WTC11 (cell line): ENCODE results near the gene SERPINB1. TPM values are rescaled to one million over a fixed set of nuclear protein-coding genes. Genes with fewer than 3 reads are reported as not detected.

Experiments used
- ATAC-seq: fragments of 200-7000 bp; cut with Tn5 transposase; 2 replicates; pipeline ENCODE4 v1.10.0; 2021; ENCODE audit warnings: mild to moderate bottlenecking, moderate library complexity
- CTCF ChIA-PET: fragments of 300-600 bp; sonication (Branson Sonifier 250); formaldehyde crosslinking; loops from one replicate; lab custom pipeline; 2021; ENCODE audit warnings: antibody characterized with exemption; lab: Charles Lee
- POLR2A ChIA-PET: fragments of 350-600 bp; sonication (Branson Sonifier 250); formaldehyde crosslinking; loops from one replicate; lab custom pipeline; 2021; ENCODE audit warnings: antibody characterized with exemption; lab: Charles Lee
- DNase-seq: peaks from one replicate; pipeline ENCODE4 v3.0.0; 2021; ENCODE audit warnings: low spot score
- H3K27ac Mint-ChIP-seq: 2 replicates; pipeline ENCODE4 v1.8.0; 2021; ENCODE audit warnings: mixed read lengths
- H3K27me3 Mint-ChIP-seq: 2 replicates; pipeline ENCODE4 v1.8.0; 2021; ENCODE audit warnings: low read depth, mild to moderate bottlenecking, moderate library complexity, mixed read lengths
- H3K36me3 Mint-ChIP-seq: 2 replicates; pipeline ENCODE4 v1.8.0; 2021; ENCODE audit warnings: mixed read lengths
- H3K4me1 Mint-ChIP-seq: 2 replicates; pipeline ENCODE4 v1.8.0; 2022; ENCODE audit warnings: mixed read lengths
- H3K4me3 Mint-ChIP-seq: 2 replicates; pipeline ENCODE4 v1.8.0; 2021; ENCODE audit warnings: mild to moderate bottlenecking, moderate library complexity, mixed read lengths
- H3K9me3 Mint-ChIP-seq: 2 replicates; pipeline ENCODE4 v1.8.0; 2021; ENCODE audit warnings: mixed read lengths
- CREB1 ChIP-seq: sonication (generic); formaldehyde crosslinking; IDR thresholded peaks from 2 replicates; pipeline ENCODE4 v1.8.0; 2023; ENCODE audit warnings: mild to moderate bottlenecking, missing genetic modification reagents
- ETV6 ChIP-seq: sonication (generic); formaldehyde crosslinking; IDR thresholded peaks from 2 replicates; pipeline ENCODE4 v1.8.1; 2022; ENCODE audit warnings: mild to moderate bottlenecking, missing genetic modification reagents
- FOXJ3 ChIP-seq: sonication (generic); formaldehyde crosslinking; IDR thresholded peaks from 2 replicates; pipeline ENCODE4 v1.9.0; 2021; ENCODE audit warnings: missing genetic modification reagents, mild to moderate bottlenecking, borderline replicate concordance
- FOXK1 ChIP-seq: sonication (generic); formaldehyde crosslinking; IDR thresholded peaks from 2 replicates; pipeline ENCODE4 v1.8.0; 2022; ENCODE audit warnings: mild to moderate bottlenecking, moderate library complexity, missing genetic modification reagents
- FOXP1 ChIP-seq: sonication (generic); formaldehyde crosslinking; IDR thresholded peaks from 2 replicates; pipeline ENCODE4 v1.8.0; 2022; ENCODE audit warnings: missing genetic modification reagents, mild to moderate bottlenecking, moderate library complexity, borderline replicate concordance
- GTF2I ChIP-seq: fragments of 250-450 bp; sonication (Bioruptor Pico); conservative IDR thresholded peaks from 2 replicates; pipeline ENCODE4 v1.4.0; 2021; ENCODE audit warnings: mild to moderate bottlenecking
- JAZF1 ChIP-seq: fragments of 250-450 bp; sonication (Bioruptor Pico); IDR thresholded peaks from 2 replicates; pipeline ENCODE4 v1.9.0; 2021; ENCODE audit warnings: moderate library complexity, mild to moderate bottlenecking, inconsistent platforms
- KAT7 ChIP-seq: sonication (generic); formaldehyde crosslinking; IDR thresholded peaks from 2 replicates; pipeline ENCODE4 v1.8.1; 2023; ENCODE audit warnings: missing genetic modification reagents, mild to moderate bottlenecking, borderline replicate concordance
- MYBL2 ChIP-seq: sonication (generic); formaldehyde crosslinking; IDR thresholded peaks from 2 replicates; pipeline ENCODE4 v1.8.1; 2023; ENCODE audit warnings: mild to moderate bottlenecking, moderate library complexity, missing genetic modification reagents
- RORB ChIP-seq: fragments of 250-450 bp; sonication (Bioruptor Pico); IDR thresholded peaks from 2 replicates; pipeline ENCODE4 v1.9.0; 2021; ENCODE audit warnings: mild to moderate bottlenecking
- SMAD3 ChIP-seq: sonication (generic); formaldehyde crosslinking; IDR thresholded peaks from 2 replicates; pipeline ENCODE4 v1.8.0; 2022; ENCODE audit warnings: missing genetic modification reagents, mild to moderate bottlenecking, borderline replicate concordance
- TEAD1 ChIP-seq: sonication (generic); formaldehyde crosslinking; IDR thresholded peaks from 2 replicates; pipeline ENCODE4 v1.8.0; 2022; ENCODE audit warnings: mild to moderate bottlenecking, missing genetic modification reagents
- ZNF121 ChIP-seq: sonication (generic); formaldehyde crosslinking; IDR thresholded peaks from 2 replicates; pipeline ENCODE4 v1.8.0; 2023; ENCODE audit warnings: missing genetic modification reagents
- ZNF232 ChIP-seq: sonication (generic); formaldehyde crosslinking; IDR thresholded peaks from 2 replicates; pipeline ENCODE4 v1.8.0; 2022; ENCODE audit warnings: mild to moderate bottlenecking, missing genetic modification reagents
- ZNF671 ChIP-seq: fragments of 250-450 bp; sonication (Bioruptor Pico); IDR thresholded peaks from 2 replicates; pipeline ENCODE4 v1.8.0; 2021; ENCODE audit warnings: mild to moderate bottlenecking
- total RNA-seq: library from RNA; stranded (reverse); gene quantifications from 3 replicates; pipeline ENCODE4 v1.2.3, GENCODE V29; 2021
- TF ChIP-seq, protein P1 (sequence below): sonication (generic); formaldehyde crosslinking; IDR thresholded peaks from 2 replicates; pipeline ENCODE4 v1.8.1; 2022; ENCODE audit warnings: missing genetic modification reagents, borderline replicate concordance
- TF ChIP-seq, protein P2 (sequence below): sonication (generic); formaldehyde crosslinking; IDR thresholded peaks from 2 replicates; pipeline ENCODE4 v1.8.1; 2023; ENCODE audit warnings: mild to moderate bottlenecking, missing genetic modification reagents
- TF ChIP-seq, protein P3 (sequence below): sonication (generic); formaldehyde crosslinking; IDR thresholded peaks from 2 replicates; pipeline ENCODE4 v1.8.0; 2022; ENCODE audit warnings: mild to moderate bottlenecking, missing genetic modification reagents
- TF ChIP-seq, protein P4 (sequence below): sonication (generic); formaldehyde crosslinking; IDR thresholded peaks from 2 replicates; pipeline ENCODE4 v1.8.1; 2023; ENCODE audit warnings: mild to moderate bottlenecking, missing genetic modification reagents
- TF ChIP-seq, protein P5 (sequence below): sonication (generic); formaldehyde crosslinking; IDR thresholded peaks from 2 replicates; pipeline ENCODE4 v1.8.0; 2022; ENCODE audit warnings: mild to moderate bottlenecking, missing genetic modification reagents
- TF ChIP-seq, protein P6 (sequence below): sonication (generic); formaldehyde crosslinking; IDR thresholded peaks from 2 replicates; pipeline ENCODE4 v1.8.0; 2022; ENCODE audit warnings: mild to moderate bottlenecking, missing genetic modification reagents

The SERPINB1 gene
- total RNA-seq, 1 experiment from 2014 or later, result 14.8 TPM

DNA sequence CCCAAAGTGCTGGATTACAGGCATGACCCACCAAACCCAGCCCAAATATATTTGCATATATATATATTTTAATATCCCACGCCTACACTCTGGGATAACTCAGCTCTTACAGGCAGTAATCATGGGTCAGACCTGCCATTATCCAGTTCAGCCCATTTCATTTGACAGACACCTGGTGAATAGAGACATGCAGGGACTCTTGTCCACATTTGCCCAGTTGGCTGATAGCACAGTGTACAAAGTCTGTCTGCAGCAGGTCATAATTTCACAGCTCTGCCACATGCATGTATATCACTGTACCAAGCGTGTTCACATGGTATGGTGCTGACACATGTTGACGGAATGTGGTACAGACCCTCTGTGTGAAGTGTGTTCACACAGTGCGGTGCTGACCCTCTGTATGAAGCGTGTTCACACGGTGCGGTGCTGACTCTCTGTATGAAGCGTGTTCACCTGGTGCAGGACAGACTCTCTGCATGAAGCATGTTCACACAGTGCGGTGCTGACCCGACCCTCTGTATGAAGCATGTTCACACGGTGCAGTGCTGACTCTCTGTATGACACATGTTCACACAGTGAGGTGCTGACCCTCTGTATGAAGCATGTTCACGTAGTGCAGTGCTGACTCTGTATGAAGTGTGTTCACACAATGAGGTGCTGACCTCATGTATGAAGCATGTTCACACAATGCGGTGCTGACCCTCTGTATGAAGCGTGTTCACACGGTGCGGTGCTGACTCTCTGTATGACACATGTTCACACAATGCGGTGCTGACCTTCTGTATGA is 10.3 kb upstream of the SERPINB1 start (continued):
- TF ChIP-seq, protein P1, sequence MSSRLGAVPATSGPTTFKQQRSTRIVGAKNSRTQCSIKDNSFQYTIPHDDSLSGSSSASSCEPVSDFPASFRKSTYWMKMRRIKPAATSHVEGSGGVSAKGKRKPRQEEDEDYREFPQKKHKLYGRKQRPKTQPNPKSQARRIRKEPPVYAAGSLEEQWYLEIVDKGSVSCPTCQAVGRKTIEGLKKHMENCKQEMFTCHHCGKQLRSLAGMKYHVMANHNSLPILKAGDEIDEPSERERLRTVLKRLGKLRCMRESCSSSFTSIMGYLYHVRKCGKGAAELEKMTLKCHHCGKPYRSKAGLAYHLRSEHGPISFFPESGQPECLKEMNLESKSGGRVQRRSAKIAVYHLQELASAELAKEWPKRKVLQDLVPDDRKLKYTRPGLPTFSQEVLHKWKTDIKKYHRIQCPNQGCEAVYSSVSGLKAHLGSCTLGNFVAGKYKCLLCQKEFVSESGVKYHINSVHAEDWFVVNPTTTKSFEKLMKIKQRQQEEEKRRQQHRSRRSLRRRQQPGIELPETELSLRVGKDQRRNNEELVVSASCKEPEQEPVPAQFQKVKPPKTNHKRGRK, result no peak

DNA sequence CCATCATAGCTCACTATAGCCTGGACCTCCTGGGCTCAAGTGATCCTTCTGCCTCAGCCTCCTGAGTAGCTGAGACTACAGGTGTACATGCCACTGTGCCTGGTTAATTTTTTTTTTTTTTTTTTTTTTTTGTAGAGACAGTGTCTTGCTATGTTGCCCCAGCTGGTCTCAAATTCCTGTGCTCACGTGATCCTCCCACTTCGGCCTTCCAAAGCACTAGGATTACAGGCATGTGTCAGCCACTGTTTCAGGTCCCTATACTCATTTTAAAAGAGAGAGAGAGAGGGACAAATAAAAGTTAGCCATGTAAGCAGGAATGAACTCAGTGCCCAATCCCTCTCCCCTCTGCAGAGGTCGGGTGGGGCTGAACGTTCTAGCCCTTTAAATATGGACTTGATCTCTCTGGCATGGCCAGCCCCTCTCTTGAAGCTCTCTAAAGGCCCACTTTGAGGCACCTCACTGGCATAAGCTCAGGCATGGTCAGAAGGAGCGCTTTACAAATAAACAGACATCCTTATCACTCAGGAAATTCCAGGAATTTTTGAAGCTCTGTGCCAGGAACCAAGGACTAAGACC is 9.0 kb upstream of the SERPINB1 start:
- Mint-ChIP-seq H3K36me3 (no peaks in the 10 kb centered on the region), H3K27me3 (no peaks in the 10 kb centered on the region), H3K27ac (peak overlapping the region; percentile 85), H3K4me1 (peaks cover 54% of the 10 kb centered on the region), H3K4me3 (no peak overlapping the region), H3K9me3 (peaks cover 6% of the 10 kb centered on the region; the same call in 1 of the 2 replicates)
- no peak for DNase-seq
- ChIA-PET CTCF (interaction anchor here (0.9 to 3.3 kb wide), 8 partner anchors 9 to 121 kb away, joined by 3 to 23 read pairs (median 6); partner anchors contain the start of gene SERPINB1), POLR2A (interaction anchor here (0.6 to 1.0 kb wide), 2 partner anchors 71 to 81 kb away, joined by 4 read pairs; no protein-coding TSS in a partner anchor)
- TF ChIP-seq SMAD3 (CRISPR knock-in tag), result no peak
- 0 out of 2 replicates have a peak, but pooled peaks have one; percentile 25 for TF ChIP-seq ZNF121
- no peak for ATAC-seq

DNA sequence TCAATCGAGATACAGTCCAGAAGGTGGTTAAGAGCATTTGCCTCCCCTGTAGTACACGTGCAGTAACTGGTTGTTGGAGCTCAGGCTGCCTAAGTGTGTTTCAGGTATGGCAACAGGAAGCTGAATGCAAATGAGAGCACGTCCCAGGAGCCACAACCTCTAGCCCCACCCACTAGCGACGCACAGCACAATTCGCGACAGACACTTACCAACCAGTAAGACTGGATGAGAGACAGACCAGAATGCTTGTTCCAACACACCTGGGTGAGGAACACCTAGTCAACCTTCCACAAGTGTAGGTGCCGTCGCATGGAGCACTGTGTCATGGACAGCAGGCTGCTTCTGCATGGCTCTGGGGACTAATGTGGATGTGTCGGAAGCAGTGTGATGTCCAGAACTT is 7.2 kb upstream of the SERPINB1 start:
- ATAC-seq, result peak; percentile 82
- no peaks in the 10 kb centered on the region for H3K27me3 Mint-ChIP-seq
- POLR2A ChIA-PET, result interaction anchor here (0.6 kb wide), 1 partner anchor 102 kb away, joined by 3 read pairs; no protein-coding TSS in a partner anchor
- peaks cover 11% of the 10 kb centered on the region; the same call in 1 of the 2 replicates for H3K9me3 Mint-ChIP-seq
- H3K4me1 Mint-ChIP-seq, result peaks cover 37% of the 10 kb centered on the region
- CTCF ChIA-PET, result interaction anchor here (0.5 to 3.3 kb wide), 9 partner anchors 17 to 151 kb away, joined by 3 to 23 read pairs (median 4); no protein-coding TSS in a partner anchor
- H3K4me3 Mint-ChIP-seq, result 0 out of 2 replicates have a peak overlapping the region, but pooled peaks have one; percentile 0
- peak overlapping the region; percentile 88 for H3K27ac Mint-ChIP-seq
- no peaks in the 10 kb centered on the region for H3K36me3 Mint-ChIP-seq
- peak; percentile 63 for DNase-seq
- TF ChIP-seq, protein P2, sequence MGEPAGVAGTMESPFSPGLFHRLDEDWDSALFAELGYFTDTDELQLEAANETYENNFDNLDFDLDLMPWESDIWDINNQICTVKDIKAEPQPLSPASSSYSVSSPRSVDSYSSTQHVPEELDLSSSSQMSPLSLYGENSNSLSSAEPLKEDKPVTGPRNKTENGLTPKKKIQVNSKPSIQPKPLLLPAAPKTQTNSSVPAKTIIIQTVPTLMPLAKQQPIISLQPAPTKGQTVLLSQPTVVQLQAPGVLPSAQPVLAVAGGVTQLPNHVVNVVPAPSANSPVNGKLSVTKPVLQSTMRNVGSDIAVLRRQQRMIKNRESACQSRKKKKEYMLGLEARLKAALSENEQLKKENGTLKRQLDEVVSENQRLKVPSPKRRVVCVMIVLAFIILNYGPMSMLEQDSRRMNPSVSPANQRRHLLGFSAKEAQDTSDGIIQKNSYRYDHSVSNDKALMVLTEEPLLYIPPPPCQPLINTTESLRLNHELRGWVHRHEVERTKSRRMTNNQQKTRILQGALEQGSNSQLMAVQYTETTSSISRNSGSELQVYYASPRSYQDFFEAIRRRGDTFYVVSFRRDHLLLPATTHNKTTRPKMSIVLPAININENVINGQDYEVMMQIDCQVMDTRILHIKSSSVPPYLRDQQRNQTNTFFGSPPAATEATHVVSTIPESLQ (CRISPR knock-in tag), result no peak
- no peak for TF ChIP-seq FOXP1 (CRISPR knock-in tag)
- TF ChIP-seq MYBL2 (CRISPR knock-in tag), result no peak
- TF ChIP-seq RORB (CRISPR knock-in tag), result no peak
- TF ChIP-seq, protein P3, sequence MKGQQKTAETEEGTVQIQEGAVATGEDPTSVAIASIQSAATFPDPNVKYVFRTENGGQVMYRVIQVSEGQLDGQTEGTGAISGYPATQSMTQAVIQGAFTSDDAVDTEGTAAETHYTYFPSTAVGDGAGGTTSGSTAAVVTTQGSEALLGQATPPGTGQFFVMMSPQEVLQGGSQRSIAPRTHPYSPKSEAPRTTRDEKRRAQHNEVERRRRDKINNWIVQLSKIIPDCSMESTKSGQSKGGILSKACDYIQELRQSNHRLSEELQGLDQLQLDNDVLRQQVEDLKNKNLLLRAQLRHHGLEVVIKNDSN (CRISPR knock-in tag), result no peak
- TF ChIP-seq GTF2I (CRISPR knock-in tag), result no peak
- 0 out of 2 replicates have a peak, but pooled peaks have one; percentile 30 for TF ChIP-seq FOXK1 (CRISPR knock-in tag)
- TF ChIP-seq, protein P4, sequence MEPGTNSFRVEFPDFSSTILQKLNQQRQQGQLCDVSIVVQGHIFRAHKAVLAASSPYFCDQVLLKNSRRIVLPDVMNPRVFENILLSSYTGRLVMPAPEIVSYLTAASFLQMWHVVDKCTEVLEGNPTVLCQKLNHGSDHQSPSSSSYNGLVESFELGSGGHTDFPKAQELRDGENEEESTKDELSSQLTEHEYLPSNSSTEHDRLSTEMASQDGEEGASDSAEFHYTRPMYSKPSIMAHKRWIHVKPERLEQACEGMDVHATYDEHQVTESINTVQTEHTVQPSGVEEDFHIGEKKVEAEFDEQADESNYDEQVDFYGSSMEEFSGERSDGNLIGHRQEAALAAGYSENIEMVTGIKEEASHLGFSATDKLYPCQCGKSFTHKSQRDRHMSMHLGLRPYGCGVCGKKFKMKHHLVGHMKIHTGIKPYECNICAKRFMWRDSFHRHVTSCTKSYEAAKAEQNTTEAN, result peak; percentile 57; the same call in 1 of the 2 replicates
- no peak for TF ChIP-seq ZNF671 (CRISPR knock-in tag)
- TF ChIP-seq ETV6 (CRISPR knock-in tag), result 0 out of 2 replicates have a peak, but pooled peaks have one; percentile 29
- no peak for TF ChIP-seq ZNF232 (CRISPR knock-in tag)
- TF ChIP-seq, protein P5, sequence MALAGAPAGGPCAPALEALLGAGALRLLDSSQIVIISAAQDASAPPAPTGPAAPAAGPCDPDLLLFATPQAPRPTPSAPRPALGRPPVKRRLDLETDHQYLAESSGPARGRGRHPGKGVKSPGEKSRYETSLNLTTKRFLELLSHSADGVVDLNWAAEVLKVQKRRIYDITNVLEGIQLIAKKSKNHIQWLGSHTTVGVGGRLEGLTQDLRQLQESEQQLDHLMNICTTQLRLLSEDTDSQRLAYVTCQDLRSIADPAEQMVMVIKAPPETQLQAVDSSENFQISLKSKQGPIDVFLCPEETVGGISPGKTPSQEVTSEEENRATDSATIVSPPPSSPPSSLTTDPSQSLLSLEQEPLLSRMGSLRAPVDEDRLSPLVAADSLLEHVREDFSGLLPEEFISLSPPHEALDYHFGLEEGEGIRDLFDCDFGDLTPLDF (CRISPR knock-in tag), result no peak
- no peak for TF ChIP-seq CREB1
- TF ChIP-seq TEAD1, result 0 out of 2 replicates have a peak, but pooled peaks have one; percentile 30
- TF ChIP-seq KAT7 (CRISPR knock-in tag), result no peak
- TF ChIP-seq, protein P6, sequence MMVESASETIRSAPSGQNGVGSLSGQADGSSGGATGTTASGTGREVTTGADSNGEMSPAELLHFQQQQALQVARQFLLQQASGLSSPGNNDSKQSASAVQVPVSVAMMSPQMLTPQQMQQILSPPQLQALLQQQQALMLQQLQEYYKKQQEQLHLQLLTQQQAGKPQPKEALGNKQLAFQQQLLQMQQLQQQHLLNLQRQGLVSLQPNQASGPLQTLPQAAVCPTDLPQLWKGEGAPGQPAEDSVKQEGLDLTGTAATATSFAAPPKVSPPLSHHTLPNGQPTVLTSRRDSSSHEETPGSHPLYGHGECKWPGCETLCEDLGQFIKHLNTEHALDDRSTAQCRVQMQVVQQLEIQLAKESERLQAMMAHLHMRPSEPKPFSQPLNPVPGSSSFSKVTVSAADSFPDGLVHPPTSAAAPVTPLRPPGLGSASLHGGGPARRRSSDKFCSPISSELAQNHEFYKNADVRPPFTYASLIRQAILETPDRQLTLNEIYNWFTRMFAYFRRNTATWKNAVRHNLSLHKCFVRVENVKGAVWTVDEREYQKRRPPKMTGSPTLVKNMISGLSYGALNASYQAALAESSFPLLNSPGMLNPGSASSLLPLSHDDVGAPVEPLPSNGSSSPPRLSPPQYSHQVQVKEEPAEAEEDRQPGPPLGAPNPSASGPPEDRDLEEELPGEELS (CRISPR knock-in tag), result peak; percentile 71; the same call in 1 of the 2 replicates
- no peak for TF ChIP-seq JAZF1
- TF ChIP-seq FOXJ3, result no peak
